Measurements from ENCODE around the gene SGSM2. TPM values are rescaled to one million over a fixed set of nuclear protein-coding genes. Genes with fewer than 3 reads are reported as not detected.

SGSM2 gene
- total and polyA plus RNA-seq, 2 experiments from 2014 or later, result 13.7 to 52.4 TPM

DNA sequence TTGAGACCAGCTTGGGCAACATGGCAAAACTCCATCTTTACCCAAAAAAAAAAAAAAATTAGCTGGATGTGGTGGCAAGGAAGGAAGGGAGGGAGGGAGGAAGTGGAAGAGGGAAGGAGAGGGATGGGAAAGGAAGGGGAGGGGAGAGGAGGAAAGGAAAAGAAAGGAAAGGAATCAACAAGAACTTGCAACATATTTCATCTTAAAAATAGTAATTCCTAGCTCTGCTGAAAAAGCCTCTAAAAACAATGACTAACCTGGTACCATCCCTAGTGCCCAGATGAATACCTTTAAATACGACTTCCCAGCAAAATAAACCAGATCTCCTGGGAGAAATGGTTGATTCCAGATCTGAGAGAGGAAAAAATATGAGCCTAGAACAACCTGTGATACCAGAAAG is 90.6 kb downstream of the SGSM2 start:
- Histone ChIP-seq H3K79me2 (replicated peaks; ENCODE audit: insufficient read depth) (peaks cover 20% of the 10 kb centered on the region), H3K27me3 (ENCODE audit: insufficient read depth) (no peaks in the 10 kb centered on the region), H3K9me2 (ENCODE audit: insufficient read depth) (no peaks in the 10 kb centered on the region), H3K27ac (ENCODE audit: low read depth) (0 out of 2 replicates have a peak overlapping the region, but pooled peaks have one; percentile 39), H2AFZ (no peak overlapping the region), H4K20me1 (replicated peaks; ENCODE audit: insufficient read depth) (peaks cover 13% of the 10 kb centered on the region; the same call in 1 of the 2 replicates), H3K4me1 (ENCODE audit: insufficient read depth) (no peaks in the 10 kb centered on the region), H3K4me3 (no peak overlapping the region), H3F3A (replicated peaks; ENCODE audit: low read depth) (no peaks in the 10 kb centered on the region), H3K36me3 (ENCODE audit: insufficient read depth) (peaks cover 6% of the 10 kb centered on the region), H3K4me2 (no peak overlapping the region)
- TF ChIP-seq, protein P1, sequence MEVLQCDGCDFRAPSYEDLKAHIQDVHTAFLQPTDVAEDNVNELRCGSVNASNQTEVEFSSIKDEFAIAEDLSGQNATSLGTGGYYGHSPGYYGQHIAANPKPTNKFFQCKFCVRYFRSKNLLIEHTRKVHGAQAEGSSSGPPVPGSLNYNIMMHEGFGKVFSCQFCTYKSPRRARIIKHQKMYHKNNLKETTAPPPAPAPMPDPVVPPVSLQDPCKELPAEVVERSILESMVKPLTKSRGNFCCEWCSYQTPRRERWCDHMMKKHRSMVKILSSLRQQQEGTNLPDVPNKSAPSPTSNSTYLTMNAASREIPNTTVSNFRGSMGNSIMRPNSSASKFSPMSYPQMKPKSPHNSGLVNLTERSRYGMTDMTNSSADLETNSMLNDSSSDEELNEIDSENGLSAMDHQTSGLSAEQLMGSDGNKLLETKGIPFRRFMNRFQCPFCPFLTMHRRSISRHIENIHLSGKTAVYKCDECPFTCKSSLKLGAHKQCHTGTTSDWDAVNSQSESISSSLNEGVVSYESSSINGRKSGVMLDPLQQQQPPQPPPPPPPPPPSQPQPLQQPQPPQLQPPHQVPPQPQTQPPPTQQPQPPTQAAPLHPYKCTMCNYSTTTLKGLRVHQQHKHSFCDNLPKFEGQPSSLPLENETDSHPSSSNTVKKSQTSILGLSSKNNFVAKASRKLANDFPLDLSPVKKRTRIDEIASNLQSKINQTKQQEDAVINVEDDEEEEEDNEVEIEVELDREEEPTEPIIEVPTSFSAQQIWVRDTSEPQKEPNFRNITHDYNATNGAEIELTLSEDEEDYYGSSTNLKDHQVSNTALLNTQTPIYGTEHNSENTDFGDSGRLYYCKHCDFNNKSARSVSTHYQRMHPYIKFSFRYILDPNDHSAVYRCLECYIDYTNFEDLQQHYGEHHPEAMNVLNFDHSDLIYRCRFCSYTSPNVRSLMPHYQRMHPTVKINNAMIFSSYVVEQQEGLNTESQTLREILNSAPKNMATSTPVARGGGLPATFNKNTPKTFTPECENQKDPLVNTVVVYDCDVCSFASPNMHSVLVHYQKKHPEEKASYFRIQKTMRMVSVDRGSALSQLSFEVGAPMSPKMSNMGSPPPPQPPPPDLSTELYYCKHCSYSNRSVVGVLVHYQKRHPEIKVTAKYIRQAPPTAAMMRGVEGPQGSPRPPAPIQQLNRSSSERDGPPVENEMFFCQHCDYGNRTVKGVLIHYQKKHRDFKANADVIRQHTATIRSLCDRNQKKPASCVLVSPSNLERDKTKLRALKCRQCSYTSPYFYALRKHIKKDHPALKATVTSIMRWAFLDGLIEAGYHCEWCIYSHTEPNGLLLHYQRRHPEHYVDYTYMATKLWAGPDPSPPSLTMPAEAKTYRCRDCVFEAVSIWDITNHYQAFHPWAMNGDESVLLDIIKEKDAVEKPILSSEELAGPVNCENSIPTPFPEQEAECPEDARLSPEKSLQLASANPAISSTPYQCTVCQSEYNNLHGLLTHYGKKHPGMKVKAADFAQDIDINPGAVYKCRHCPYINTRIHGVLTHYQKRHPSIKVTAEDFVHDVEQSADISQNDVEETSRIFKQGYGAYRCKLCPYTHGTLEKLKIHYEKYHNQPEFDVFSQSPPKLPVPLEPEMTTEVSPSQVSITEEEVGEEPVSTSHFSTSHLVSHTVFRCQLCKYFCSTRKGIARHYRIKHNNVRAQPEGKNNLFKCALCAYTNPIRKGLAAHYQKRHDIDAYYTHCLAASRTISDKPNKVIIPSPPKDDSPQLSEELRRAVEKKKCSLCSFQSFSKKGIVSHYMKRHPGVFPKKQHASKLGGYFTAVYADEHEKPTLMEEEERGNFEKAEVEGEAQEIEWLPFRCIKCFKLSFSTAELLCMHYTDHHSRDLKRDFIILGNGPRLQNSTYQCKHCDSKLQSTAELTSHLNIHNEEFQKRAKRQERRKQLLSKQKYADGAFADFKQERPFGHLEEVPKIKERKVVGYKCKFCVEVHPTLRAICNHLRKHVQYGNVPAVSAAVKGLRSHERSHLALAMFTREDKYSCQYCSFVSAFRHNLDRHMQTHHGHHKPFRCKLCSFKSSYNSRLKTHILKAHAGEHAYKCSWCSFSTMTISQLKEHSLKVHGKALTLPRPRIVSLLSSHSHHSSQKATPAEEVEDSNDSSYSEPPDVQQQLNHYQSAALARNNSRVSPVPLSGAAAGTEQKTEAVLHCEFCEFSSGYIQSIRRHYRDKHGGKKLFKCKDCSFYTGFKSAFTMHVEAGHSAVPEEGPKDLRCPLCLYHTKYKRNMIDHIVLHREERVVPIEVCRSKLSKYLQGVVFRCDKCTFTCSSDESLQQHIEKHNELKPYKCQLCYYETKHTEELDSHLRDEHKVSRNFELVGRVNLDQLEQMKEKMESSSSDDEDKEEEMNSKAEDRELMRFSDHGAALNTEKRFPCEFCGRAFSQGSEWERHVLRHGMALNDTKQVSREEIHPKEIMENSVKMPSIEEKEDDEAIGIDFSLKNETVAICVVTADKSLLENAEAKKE (CRISPR knock-in tag; IDR thresholded peaks at IDR 0.05), result no peak
- TF ChIP-seq ZNF331 (CRISPR knock-in tag; IDR thresholded peaks at IDR 0.05; ENCODE audit: low read depth) (no peak), EZH2 (IDR thresholded peaks at IDR 0.05; ENCODE audit: low read depth, unreplicated experiment) (no peak), POLR2AphosphoS5 (IDR thresholded peaks at IDR 0.05; ENCODE audit: low read depth) (no peak), ZNF114 (CRISPR knock-in tag; IDR thresholded peaks at IDR 0.05) (no peak), EZH2phosphoT487 (IDR thresholded peaks at IDR 0.05; ENCODE audit: unreplicated experiment) (no peak), NANOG (IDR thresholded peaks at IDR 0.05; ENCODE audit: borderline replicate concordance) (no peak), CREB1 (CRISPR knock-in tag; IDR thresholded peaks at IDR 0.05; ENCODE audit: low read depth) (no peak), STAT1 (IDR thresholded peaks at IDR 0.05; ENCODE audit: unreplicated experiment) (no peak), JUNB (IDR thresholded peaks at IDR 0.05; ENCODE audit: unreplicated experiment) (no peak)
- TF ChIP-seq, protein P2, sequence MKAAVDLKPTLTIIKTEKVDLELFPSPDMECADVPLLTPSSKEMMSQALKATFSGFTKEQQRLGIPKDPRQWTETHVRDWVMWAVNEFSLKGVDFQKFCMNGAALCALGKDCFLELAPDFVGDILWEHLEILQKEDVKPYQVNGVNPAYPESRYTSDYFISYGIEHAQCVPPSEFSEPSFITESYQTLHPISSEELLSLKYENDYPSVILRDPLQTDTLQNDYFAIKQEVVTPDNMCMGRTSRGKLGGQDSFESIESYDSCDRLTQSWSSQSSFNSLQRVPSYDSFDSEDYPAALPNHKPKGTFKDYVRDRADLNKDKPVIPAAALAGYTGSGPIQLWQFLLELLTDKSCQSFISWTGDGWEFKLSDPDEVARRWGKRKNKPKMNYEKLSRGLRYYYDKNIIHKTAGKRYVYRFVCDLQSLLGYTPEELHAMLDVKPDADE (IDR thresholded peaks at IDR 0.05), result no peak
- TF ChIP-seq, protein P3, sequence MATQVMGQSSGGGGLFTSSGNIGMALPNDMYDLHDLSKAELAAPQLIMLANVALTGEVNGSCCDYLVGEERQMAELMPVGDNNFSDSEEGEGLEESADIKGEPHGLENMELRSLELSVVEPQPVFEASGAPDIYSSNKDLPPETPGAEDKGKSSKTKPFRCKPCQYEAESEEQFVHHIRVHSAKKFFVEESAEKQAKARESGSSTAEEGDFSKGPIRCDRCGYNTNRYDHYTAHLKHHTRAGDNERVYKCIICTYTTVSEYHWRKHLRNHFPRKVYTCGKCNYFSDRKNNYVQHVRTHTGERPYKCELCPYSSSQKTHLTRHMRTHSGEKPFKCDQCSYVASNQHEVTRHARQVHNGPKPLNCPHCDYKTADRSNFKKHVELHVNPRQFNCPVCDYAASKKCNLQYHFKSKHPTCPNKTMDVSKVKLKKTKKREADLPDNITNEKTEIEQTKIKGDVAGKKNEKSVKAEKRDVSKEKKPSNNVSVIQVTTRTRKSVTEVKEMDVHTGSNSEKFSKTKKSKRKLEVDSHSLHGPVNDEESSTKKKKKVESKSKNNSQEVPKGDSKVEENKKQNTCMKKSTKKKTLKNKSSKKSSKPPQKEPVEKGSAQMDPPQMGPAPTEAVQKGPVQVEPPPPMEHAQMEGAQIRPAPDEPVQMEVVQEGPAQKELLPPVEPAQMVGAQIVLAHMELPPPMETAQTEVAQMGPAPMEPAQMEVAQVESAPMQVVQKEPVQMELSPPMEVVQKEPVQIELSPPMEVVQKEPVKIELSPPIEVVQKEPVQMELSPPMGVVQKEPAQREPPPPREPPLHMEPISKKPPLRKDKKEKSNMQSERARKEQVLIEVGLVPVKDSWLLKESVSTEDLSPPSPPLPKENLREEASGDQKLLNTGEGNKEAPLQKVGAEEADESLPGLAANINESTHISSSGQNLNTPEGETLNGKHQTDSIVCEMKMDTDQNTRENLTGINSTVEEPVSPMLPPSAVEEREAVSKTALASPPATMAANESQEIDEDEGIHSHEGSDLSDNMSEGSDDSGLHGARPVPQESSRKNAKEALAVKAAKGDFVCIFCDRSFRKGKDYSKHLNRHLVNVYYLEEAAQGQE (IDR thresholded peaks at IDR 0.05; ENCODE audit: unreplicated experiment), result no peak
- TF ChIP-seq, protein P4, sequence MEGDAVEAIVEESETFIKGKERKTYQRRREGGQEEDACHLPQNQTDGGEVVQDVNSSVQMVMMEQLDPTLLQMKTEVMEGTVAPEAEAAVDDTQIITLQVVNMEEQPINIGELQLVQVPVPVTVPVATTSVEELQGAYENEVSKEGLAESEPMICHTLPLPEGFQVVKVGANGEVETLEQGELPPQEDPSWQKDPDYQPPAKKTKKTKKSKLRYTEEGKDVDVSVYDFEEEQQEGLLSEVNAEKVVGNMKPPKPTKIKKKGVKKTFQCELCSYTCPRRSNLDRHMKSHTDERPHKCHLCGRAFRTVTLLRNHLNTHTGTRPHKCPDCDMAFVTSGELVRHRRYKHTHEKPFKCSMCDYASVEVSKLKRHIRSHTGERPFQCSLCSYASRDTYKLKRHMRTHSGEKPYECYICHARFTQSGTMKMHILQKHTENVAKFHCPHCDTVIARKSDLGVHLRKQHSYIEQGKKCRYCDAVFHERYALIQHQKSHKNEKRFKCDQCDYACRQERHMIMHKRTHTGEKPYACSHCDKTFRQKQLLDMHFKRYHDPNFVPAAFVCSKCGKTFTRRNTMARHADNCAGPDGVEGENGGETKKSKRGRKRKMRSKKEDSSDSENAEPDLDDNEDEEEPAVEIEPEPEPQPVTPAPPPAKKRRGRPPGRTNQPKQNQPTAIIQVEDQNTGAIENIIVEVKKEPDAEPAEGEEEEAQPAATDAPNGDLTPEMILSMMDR (conservative IDR thresholded peaks at IDR 0.05; ENCODE audit: low read depth in 2 of 2), result no peak
- Mint-ChIP-seq H3K27me3 (ENCODE audit: insufficient read depth, low read depth, poor library complexity) (no peaks in the 10 kb centered on the region), H3K4me1 (peaks cover under 1% of the 10 kb centered on the region; the same call in 1 of the 3 replicates), H3K36me3 (ENCODE audit: low read depth) (peaks cover 27% of the 10 kb centered on the region), H3K4me3 (no peak overlapping the region), H3K27ac (no peak overlapping the region), H3K9me3 (no peaks in the 10 kb centered on the region)
- DNase-seq (ENCODE audit: low spot score) (no peak), ATAC-seq (no peak)
